ENCODE results near the gene SLC16A7. TPM values are rescaled to one million over a fixed set of nuclear protein-coding genes. Genes with fewer than 3 reads are reported as not detected.

SLC16A7 gene
- total RNA-seq, 1 donor from 2014 or later = 24.7 TPM

GRCh38 chr12:59619461-59620240 is 23.8 kb downstream of the SLC16A7 start:
- intact Hi-C loops (cut with micrococcal nuclease) = no loop called here

- intact Hi-C loops (cut with micrococcal nuclease) = no loop called here
Observed at GRCh38 chr12:59620326-59620725, 24.5 kb downstream of the SLC16A7 start.

- intact Hi-C loops (cut with micrococcal nuclease) = no loop called here
Observed at GRCh38 chr12:59624732-59625460, 29.1 kb downstream of the SLC16A7 start.

GRCh38 chr12:59626382-59626781 is 30.6 kb downstream of the SLC16A7 start:
- intact Hi-C loops (cut with micrococcal nuclease) = no loop called here

- intact Hi-C loops (cut with micrococcal nuclease) = no loop called here
Observed at GRCh38 chr12:59627582-59627981, 31.8 kb downstream of the SLC16A7 start.

- intact Hi-C loops (cut with micrococcal nuclease) = no loop called here
Observed at GRCh38 chr12:59629890-59630289, 34.1 kb downstream of the SLC16A7 start.

- intact Hi-C loops (cut with micrococcal nuclease) = no loop called here
Observed at GRCh38 chr12:59632408-59632807, 36.6 kb downstream of the SLC16A7 start.

- intact Hi-C loops (cut with micrococcal nuclease) = no loop called here
Observed at GRCh38 chr12:59634254-59634653, 38.4 kb downstream of the SLC16A7 start.

- intact Hi-C loops (cut with micrococcal nuclease) = no loop called here
Observed at GRCh38 chr12:59636945-59637691, 41.3 kb downstream of the SLC16A7 start.

- intact Hi-C loops (cut with micrococcal nuclease) = no loop called here
Observed at GRCh38 chr12:59637692-59638070, 41.9 kb downstream of the SLC16A7 start.

- intact Hi-C loops (cut with micrococcal nuclease) = no loop called here
Observed at GRCh38 chr12:59643550-59643949, 47.7 kb downstream of the SLC16A7 start.

- intact Hi-C loops (cut with micrococcal nuclease) = no loop called here
Observed at GRCh38 chr12:59645242-59645641, 49.4 kb downstream of the SLC16A7 start.

GRCh38 chr12:59646636-59647035 is 50.8 kb downstream of the SLC16A7 start:
- intact Hi-C loops (cut with micrococcal nuclease) = no loop called here

- intact Hi-C loops (cut with micrococcal nuclease) = no loop called here
Observed at GRCh38 chr12:59649203-59649602, 53.4 kb downstream of the SLC16A7 start.

- intact Hi-C loops (cut with micrococcal nuclease) = no loop called here
Observed at GRCh38 chr12:59650588-59651228, 54.9 kb downstream of the SLC16A7 start.

GRCh38 chr12:59651229-59651920 is 55.5 kb downstream of the SLC16A7 start:
- intact Hi-C loops (cut with micrococcal nuclease) = no loop called here

GRCh38 chr12:59652130-59652529 is 56.3 kb downstream of the SLC16A7 start:
- intact Hi-C loops (cut with micrococcal nuclease) = no loop called here

- intact Hi-C loops (cut with micrococcal nuclease) = no loop called here
Observed at GRCh38 chr12:59654061-59654460, 58.2 kb downstream of the SLC16A7 start.

- intact Hi-C loops (cut with micrococcal nuclease) = no loop called here
Observed at GRCh38 chr12:59657266-59657665, 61.4 kb downstream of the SLC16A7 start.

GRCh38 chr12:59657711-59658110 is 61.9 kb downstream of the SLC16A7 start:
- intact Hi-C loops (cut with micrococcal nuclease) = no loop called here

GRCh38 chr12:59660148-59660547 is 64.3 kb downstream of the SLC16A7 start:
- intact Hi-C loops (cut with micrococcal nuclease) = no loop called here
